Stimulated activated CD4-positive, alpha-beta T cell treated with anti-CD3 and anti-CD28 coated beads, Interleukin-12 subunit alpha, Interleukin-12 subunit beta, amount 100 ng/mL, for 4 hours (primary cell): Measurements from ENCODE around the gene ZC3H18.
"Not testable (repeated sequence)": the region's sequence is repeated elsewhere in the genome, so short reads cannot be mapped to it uniquely, and the experiment has no call there.

Source experiments
- DNase-seq: peaks from one replicate; pipeline ENCODE4 v3.0.0-alpha.2; 2020

Gene ZC3H18

GRCh38 chr16:88662222-88662842, 92.1 kb downstream of the ZC3H18 start:
- DNase-seq = no peak

GRCh38 chr16:88662843-88663606, 92.8 kb downstream of the ZC3H18 start, which contains the start of gene MVD:
Gene MVD (minus strand): TSS chr16:88663091. CDS start chr16:88663080, 11 bp downstream.
- peak; percentile 91 for DNase-seq

GRCh38 chr16:88665148-88665547, 94.9 kb downstream of the ZC3H18 start:
- DNase-seq = no peak

- no peak for DNase-seq
Observed at GRCh38 chr16:88665570-88665969, 95.4 kb downstream of the ZC3H18 start.

- DNase-seq = no peak
Observed at GRCh38 chr16:88667461-88667860, 97.3 kb downstream of the ZC3H18 start.

- not testable (repeated sequence) for DNase-seq
Observed at GRCh38 chr16:88669493-88669892, 99.3 kb downstream of the ZC3H18 start.

GRCh38 chr16:88669980-88670379, 99.8 kb downstream of the ZC3H18 start:
- DNase-seq = no peak

GRCh38 chr16:88671806-88672205, 101.6 kb downstream of the ZC3H18 start:
- DNase-seq = no peak

- no peak for DNase-seq
Observed at GRCh38 chr16:88672776-88673175, 102.6 kb downstream of the ZC3H18 start.

GRCh38 chr16:88673716-88674379, 103.6 kb downstream of the ZC3H18 start:
- no peak for DNase-seq

- no peak for DNase-seq
Observed at GRCh38 chr16:88676502-88677242, 106.5 kb downstream of the ZC3H18 start.

- no peak for DNase-seq
Observed at GRCh38 chr16:88677721-88678120, 107.5 kb downstream of the ZC3H18 start.

- DNase-seq = no peak
Observed at GRCh38 chr16:88678224-88678979, 108.2 kb downstream of the ZC3H18 start.

GRCh38 chr16:88680554-88681083, 110.4 kb downstream of the ZC3H18 start:
- DNase-seq = no peak

- peak; percentile 26 for DNase-seq
Observed at GRCh38 chr16:88681084-88681680, 111.0 kb downstream of the ZC3H18 start.
